AG04450 (cell line): ENCODE measurements around the gene SHC2. TPM values are rescaled to one million over a fixed set of nuclear protein-coding genes. Genes with fewer than 3 reads are reported as not detected.

Experiments used
- CTCF ChIA-PET: fragments of 300-600, 350-600 bp; formaldehyde crosslinking; extraction: SDS; loops from one replicate; lab custom pipeline; 2022; ENCODE audit warnings: antibody characterized with exemption, inconsistent platforms; lab: Charles Lee
- POLR2A ChIA-PET: fragments of 350-600 bp; formaldehyde crosslinking; extraction: SDS; loops from one replicate; lab custom pipeline; 2021; ENCODE audit warnings: antibody characterized with exemption, inconsistent platforms; lab: Yijun Ruan, JAX
- DNase-seq: peaks from one replicate; pipeline ENCODE4 v3.0.0-alpha.2; 2011; ENCODE audit warnings: low read depth, low spot score
- H3K27ac ChIP-seq: one replicate; pipeline ENCODE4 v1.5.1; 2012; ENCODE audit warnings: low read depth, low read length, control low read depth
- H3K27me3 ChIP-seq: one replicate; pipeline ENCODE4 v1.6.0; 2012; ENCODE audit warnings: low read length; ENCODE audit not compliant: control insufficient read depth, insufficient read depth
- H3K4me3 ChIP-seq: 2 replicates; pipeline ENCODE4 v1.5.1; 2011; ENCODE audit warnings: mild to moderate bottlenecking, low read depth, low read length, control low read depth
- H3K9me3 ChIP-seq: 2 replicates; pipeline ENCODE4 v1.5.1; 2012; ENCODE audit warnings: low read length; ENCODE audit not compliant: control insufficient read depth, insufficient read depth
- CTCF ChIP-seq: IDR thresholded peaks from 2 replicates; pipeline ENCODE4 v1.5.1; 2011; ENCODE audit warnings: low read depth, low read length, control low read depth, inconsistent platforms
- polyA plus RNA-seq: library from polyadenylated mRNA; depleted of rRNA; stranded (reverse); fragments of >200 nt; gene quantifications from 2 replicates; pipeline ENCODE4 v1.2.3, GENCODE V29; 2011

Gene SHC2
- polyA plus RNA-seq, 1 experiment = 1.3 TPM

- POLR2A ChIA-PET = no interaction called here
- no peak overlapping the region for H3K27ac ChIP-seq
- H3K4me3 ChIP-seq = no peak overlapping the region
- CTCF ChIA-PET = no interaction called here
- TF ChIP-seq CTCF = no peak
- no peak for DNase-seq
- peaks cover 19% of the 10 kb centered on the region for H3K27me3 ChIP-seq
- H3K9me3 ChIP-seq = peaks cover 14% of the 10 kb centered on the region; the same call in 1 of the 2 replicates
Measured at GRCh38 chr19:378706-379105, 82.1 kb downstream of the SHC2 start.

- H3K4me3 ChIP-seq = no peak overlapping the region
- H3K27ac ChIP-seq = no peak overlapping the region
- peaks cover 11% of the 10 kb centered on the region; the same call in 1 of the 2 replicates for H3K9me3 ChIP-seq
- ChIA-PET POLR2A (no interaction called here), CTCF (no interaction called here)
- no peak for TF ChIP-seq CTCF
- DNase-seq = no peak
- H3K27me3 ChIP-seq = peaks cover 26% of the 10 kb centered on the region
Measured at GRCh38 chr19:377801-378581, 82.8 kb downstream of the SHC2 start.

GRCh38 chr19:376111-376470 lies 84.7 kb downstream of the SHC2 start:
- CTCF ChIA-PET = no interaction called here
- Histone ChIP-seq H3K4me3 (no peak overlapping the region), H3K27ac (no peak overlapping the region), H3K27me3 (peaks cover 37% of the 10 kb centered on the region), H3K9me3 (peaks cover 10% of the 10 kb centered on the region; the same call in 1 of the 2 replicates)
- no peak for DNase-seq
- TF ChIP-seq CTCF = no peak
- POLR2A ChIA-PET = no interaction called here

- DNase-seq = no peak
- ChIA-PET CTCF (no interaction called here), POLR2A (no interaction called here)
- H3K27me3 ChIP-seq = peaks cover 37% of the 10 kb centered on the region
- no peak overlapping the region for H3K4me3 ChIP-seq
- H3K27ac ChIP-seq = no peak overlapping the region
- H3K9me3 ChIP-seq = peaks cover 15% of the 10 kb centered on the region; the same call in 1 of the 2 replicates
- TF ChIP-seq CTCF = no peak
Measured at GRCh38 chr19:375395-376110, 85.3 kb downstream of the SHC2 start.

- Histone ChIP-seq H3K27ac (no peak overlapping the region), H3K9me3 (peaks cover 14% of the 10 kb centered on the region; the same call in 1 of the 2 replicates), H3K27me3 (peaks cover 37% of the 10 kb centered on the region), H3K4me3 (no peak overlapping the region)
- no peak for DNase-seq
- ChIA-PET POLR2A (no interaction called here), CTCF (no interaction called here)
- TF ChIP-seq CTCF = no peak
Measured at GRCh38 chr19:374886-375235, 86.0 kb downstream of the SHC2 start.
